Measurements from ENCODE around the gene SLC6A19.
"Not testable (repeated sequence)": the region's sequence is repeated elsewhere in the genome, so short reads cannot be mapped to it uniquely, and the experiment has no call there.

The SLC6A19 gene

DNA sequence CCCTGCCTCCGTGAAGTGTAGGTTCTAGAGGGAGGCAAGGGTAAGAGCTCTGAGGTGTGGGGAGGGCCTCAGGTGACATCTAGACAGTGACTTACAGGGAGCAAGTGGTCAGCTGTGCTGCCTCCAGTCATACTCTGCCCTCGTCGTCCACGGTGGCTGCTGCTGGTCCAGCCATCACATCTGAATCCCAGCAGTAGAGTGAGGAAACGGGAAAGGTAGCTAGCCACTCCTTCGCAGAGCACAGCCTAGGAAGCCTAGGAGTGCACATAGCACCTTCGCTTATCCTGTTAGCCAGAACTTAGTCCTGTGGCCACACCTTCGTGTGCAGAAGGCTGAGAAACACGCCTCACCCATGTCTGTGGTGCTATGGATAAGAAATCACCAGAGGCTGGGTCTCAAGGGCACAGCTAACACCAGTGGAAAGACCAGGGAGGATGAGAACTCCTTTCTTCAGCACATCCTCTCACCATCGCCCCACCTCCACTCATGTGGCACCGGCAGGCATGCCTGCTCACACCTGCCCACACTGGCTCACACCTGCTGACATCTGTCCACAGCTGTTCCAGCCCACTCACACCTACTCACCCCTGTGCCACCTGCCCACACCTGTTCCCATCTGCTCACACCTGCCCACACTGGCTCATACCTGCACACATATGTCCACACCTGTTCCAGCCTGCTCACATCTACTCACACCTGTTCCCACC, 44.5 kb upstream of the SLC6A19 start:
- H3K4me3 ChIP-seq (ENCODE audit: low read length): no peak overlapping the region
- no peak for TF ChIP-seq CTCF (IDR thresholded peaks at IDR 0.05; ENCODE audit: insufficient read depth, low read depth, low read length, missing control alignments)
- no peak for DNase-seq (ENCODE audit: low read depth)

GRCh38 chr5:1157461-1157986, 43.9 kb upstream of the SLC6A19 start:
- DNase-seq (ENCODE audit: low read depth); H3K4me3 ChIP-seq (ENCODE audit: low read length): not testable (repeated sequence)

DNA sequence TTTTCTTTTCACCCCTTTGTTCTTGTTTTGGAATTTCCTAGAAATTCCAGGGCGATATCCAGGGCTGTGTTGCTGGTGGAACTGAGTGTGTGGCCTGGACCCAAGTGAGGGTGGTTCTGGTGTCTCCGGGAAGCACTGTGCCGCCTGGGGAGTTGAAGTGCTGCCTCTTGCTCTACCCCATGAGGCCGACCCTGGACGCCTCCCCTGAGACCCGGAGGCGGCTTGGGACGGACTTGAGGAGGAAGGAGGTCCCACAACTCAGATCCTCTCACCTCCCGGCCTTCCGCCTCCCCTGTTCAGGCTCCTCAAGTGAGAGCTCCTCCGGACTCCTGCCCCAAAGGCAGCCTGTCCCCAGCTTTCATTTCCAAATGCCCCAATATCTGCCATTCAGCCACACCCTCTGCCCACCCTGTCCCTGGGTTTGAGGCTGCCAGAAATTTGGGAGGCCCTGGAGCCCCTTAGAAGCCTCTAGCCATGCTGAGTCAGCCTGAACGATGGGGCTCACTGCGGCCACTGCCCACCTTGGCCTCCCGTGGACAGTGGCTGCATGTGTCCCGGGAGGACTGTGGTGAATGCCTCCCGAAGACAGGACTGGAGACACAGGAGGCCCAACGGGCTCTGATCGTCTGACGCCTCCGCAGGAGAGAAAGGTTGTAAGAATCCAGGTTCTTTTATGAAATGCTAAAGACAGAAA, 42.6 kb upstream of the SLC6A19 start:
- DNase-seq (ENCODE audit: low read depth): no peak
- no peak overlapping the region for H3K4me3 ChIP-seq (ENCODE audit: low read length)
- TF ChIP-seq CTCF (IDR thresholded peaks at IDR 0.05; ENCODE audit: insufficient read depth, low read depth, low read length, missing control alignments): no peak

DNA sequence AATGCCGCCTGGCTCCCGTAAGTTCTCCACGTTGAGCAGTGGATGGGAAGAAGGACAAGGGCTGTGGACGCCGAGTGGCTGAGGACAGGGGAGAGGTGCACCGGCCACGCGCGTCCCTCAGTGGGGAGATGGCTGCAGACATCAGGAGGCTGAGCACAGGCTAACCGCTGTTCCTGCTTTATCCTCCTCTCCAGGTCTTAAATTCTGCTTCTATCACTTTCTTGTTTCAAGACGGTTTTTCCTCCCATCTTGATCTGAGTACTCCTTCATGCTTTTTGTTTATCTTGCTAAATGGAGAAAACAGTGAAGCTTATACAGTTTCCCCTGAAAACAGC, 42.1 kb upstream of the SLC6A19 start:
- TF ChIP-seq CTCF (IDR thresholded peaks at IDR 0.05; ENCODE audit: insufficient read depth, low read depth, low read length, missing control alignments): no peak
- no peak overlapping the region for H3K4me3 ChIP-seq (ENCODE audit: low read length)
- no peak for DNase-seq (ENCODE audit: low read depth)

GRCh38 chr5:1159774-1160406, 41.5 kb upstream of the SLC6A19 start:
- no peak overlapping the region for H3K4me3 ChIP-seq (ENCODE audit: low read length)
- no peak for DNase-seq (ENCODE audit: low read depth)
- no peak for TF ChIP-seq CTCF (IDR thresholded peaks at IDR 0.05; ENCODE audit: insufficient read depth, low read depth, low read length, missing control alignments)

- peak; percentile 49 for DNase-seq (ENCODE audit: low read depth)
- TF ChIP-seq CTCF (IDR thresholded peaks at IDR 0.05; ENCODE audit: insufficient read depth, low read depth, low read length, missing control alignments): no peak
- no peak overlapping the region for H3K4me3 ChIP-seq (ENCODE audit: low read length)
Measured at GRCh38 chr5:1161108-1161832, 40.1 kb upstream of the SLC6A19 start.

GRCh38 chr5:1161833-1162229, 39.6 kb upstream of the SLC6A19 start:
- TF ChIP-seq CTCF (IDR thresholded peaks at IDR 0.05; ENCODE audit: insufficient read depth, low read depth, low read length, missing control alignments): no peak
- H3K4me3 ChIP-seq (ENCODE audit: low read length): no peak overlapping the region
- peak; percentile 3 for DNase-seq (ENCODE audit: low read depth)

All from epithelial cell of esophagus (primary cell).